K562 (cell line): ENCODE data around the gene TIMM17B. TPM values are rescaled to one million over a fixed set of nuclear protein-coding genes. Genes with fewer than 3 reads are reported as not detected.
A peak's percentile ranks its signal among the peaks of the same experiment; 100 is the strongest.

ENCODE experiments used
- ADNP ChIP-seq: fragments of 200-800 bp; sonication (Bioruptor generic); IDR thresholded peaks from 2 replicates; pipeline ENCODE4 v1.6.1; 2016; ENCODE audit warnings: missing genetic modification characterization, missing compliant biosample characterization
- ASH1L ChIP-seq: fragments of 450-650 bp; IDR thresholded peaks from 2 replicates; pipeline ENCODE4 v1.6.1; 2018; ENCODE audit warnings: borderline replicate concordance, mild to moderate bottlenecking, low read depth; ENCODE audit not compliant: partially characterized antibody
- FOXA1 ChIP-seq: fragments of 450-650 bp; IDR thresholded peaks from 2 replicates; pipeline ENCODE4 v1.6.1; 2016; ENCODE audit warnings: mild to moderate bottlenecking, borderline replicate concordance
- FOXK1 ChIP-seq: sonication (generic); formaldehyde crosslinking; IDR thresholded peaks from 2 replicates; pipeline ENCODE4 v1.8.0; 2022; ENCODE audit warnings: missing genetic modification reagents, mild to moderate bottlenecking, borderline replicate concordance
- GTF2A2 ChIP-seq: IDR thresholded peaks from 2 replicates; pipeline ENCODE4 v1.6.1; 2016; ENCODE audit warnings: mild to moderate bottlenecking, missing genetic modification characterization, missing compliant biosample characterization
- HDAC1 ChIP-seq, 2 experiments: fragments of 450-650 bp; IDR thresholded peaks; 2 replicates each; pipeline ENCODE4 v1.6.1; 2016 to 2017; ENCODE audit warnings: inconsistent platforms in 1 of 2, mild to moderate bottlenecking in 1 of 2, moderate library complexity in 1 of 2
- KDM4B ChIP-seq, 2 experiments: fragments of 450-650 bp in 1 of 2; sonication (generic) in 1 of 2; IDR thresholded peaks; 2 replicates each; pipeline ENCODE4 v1.6.1; 2016 to 2017; ENCODE audit warnings: borderline replicate concordance in 2 of 2, antibody characterized with exemption in 1 of 2, low read depth in 1 of 2, mild to moderate bottlenecking in 1 of 2
- KLF6 ChIP-seq: fragments of 250-450 bp; sonication (Bioruptor Pico); IDR thresholded peaks from 2 replicates; pipeline ENCODE4 v1.4.0; 2020; ENCODE audit warnings: mild to moderate bottlenecking, moderate library complexity, borderline replicate concordance
- MED1 ChIP-seq: sonication (generic); formaldehyde crosslinking; IDR thresholded peaks from 2 replicates; pipeline ENCODE4 v1.8.1; 2023; ENCODE audit warnings: missing genetic modification reagents, borderline replicate concordance
- PHF8 ChIP-seq: fragments of 200-600 bp; sonication (generic); IDR thresholded peaks from 2 replicates; pipeline ENCODE4 v1.6.1; 2012; ENCODE audit warnings: mixed run types, mild to moderate bottlenecking, inconsistent platforms, low read length, moderate library complexity, borderline replicate concordance
- POLR2B ChIP-seq: fragments of 450-650 bp; IDR thresholded peaks from 2 replicates; pipeline ENCODE4 v1.6.1; 2018; ENCODE audit warnings: low read depth; ENCODE audit not compliant: partially characterized antibody
- PTRF ChIP-seq: fragments of 450-650 bp; IDR thresholded peaks from 2 replicates; pipeline ENCODE4 v1.6.1; 2016; ENCODE audit warnings: mild to moderate bottlenecking, missing genetic modification characterization, missing compliant biosample characterization
- SMAD4 ChIP-seq: fragments of 250-450 bp; sonication (Bioruptor Pico); conservative IDR thresholded peaks from 2 replicates; pipeline ENCODE4 v1.8.0; 2021; ENCODE audit warnings: inconsistent platforms, mild to moderate bottlenecking, moderate library complexity
- SPI1 ChIP-seq: IDR thresholded peaks from 2 replicates; pipeline ENCODE4 v1.6.1; 2011; ENCODE audit warnings: low read depth, low read length, control low read depth, borderline replicate concordance
- THRAP3 ChIP-seq: fragments of 450-650 bp; IDR thresholded peaks from 2 replicates; pipeline ENCODE4 v1.6.1; 2016; ENCODE audit warnings: mild to moderate bottlenecking, inconsistent platforms, borderline replicate concordance
- ZNF212 ChIP-seq: fragments of 450-650 bp; formaldehyde crosslinking; IDR thresholded peaks from 2 replicates; pipeline ENCODE4 v1.4.0; 2020; ENCODE audit warnings: mild to moderate bottlenecking
- ZNF644 ChIP-seq: fragments of 200-800 bp; sonication (Bioruptor generic); IDR thresholded peaks from 2 replicates; pipeline ENCODE4 v1.6.1; 2016; ENCODE audit warnings: low read depth, missing genetic modification characterization, missing compliant biosample characterization
- polyA plus RNA-seq, 8 experiments: library from polyadenylated mRNA; depleted of rRNA in 4 of 8; stranded (reverse) in 5 of 8; unstranded in 3 of 8; fragments of >200 nt; fragmentation: Nextera tagmentation in 2 of 8; fragmentation: Illumina TruSeq in 1 of 8; extraction: Ambion mirVana in 2 of 8; extraction: Trizol in 1 of 8; gene quantifications; 2 replicates each; pipeline versions ENCODE4 v1.2.1 to v1.2.3, GENCODE V29; 2011 to 2014; ENCODE audit warnings: inconsistent platforms in 1 of 8, missing spikeins in 1 of 8
- total RNA-seq, 7 experiments: library from RNA; depleted of rRNA in 6 of 7; stranded (reverse); fragments of >200 nt in 6 of 7; fragmentation: Illumina TruSeq in 2 of 7; extraction: Trizol in 2 of 7; gene quantifications; 2 replicates each; pipeline versions ENCODE4 v1.2.1 to v1.2.3, GENCODE V29; 2011 to 2021; ENCODE audit warnings: low replicate concordance in 1 of 7
- TF ChIP-seq, protein P1 (sequence below): IDR thresholded peaks from 3 replicates; pipeline ENCODE4 v1.6.1; 2011; ENCODE audit warnings: borderline replicate concordance, mild to moderate bottlenecking, moderate library complexity; ENCODE audit not compliant: insufficient read length; ENCODE audit errors: extremely low read depth
- TF ChIP-seq, protein P2 (sequence below): IDR thresholded peaks from 2 replicates; pipeline ENCODE4 v1.6.1; 2016; ENCODE audit warnings: missing genetic modification characterization, missing compliant biosample characterization
- TF ChIP-seq, protein P3 (sequence below), 2 experiments: IDR thresholded peaks in 1 of 2; conservative IDR thresholded peaks in 1 of 2; 2 replicates each; pipeline ENCODE4 v1.6.1; 2016; ENCODE audit warnings: low read depth in 2 of 2, mild to moderate bottlenecking in 1 of 2, missing compliant biosample characterization in 1 of 2, missing genetic modification characterization in 1 of 2, moderate library complexity in 1 of 2

The TIMM17B gene
- total and polyA plus RNA-seq, 9 of the 15 experiments (the other 6 are each of a cell fraction or from before 2014, with no cell fraction given), result 9.9 to 184 (median 115) TPM

DNA sequence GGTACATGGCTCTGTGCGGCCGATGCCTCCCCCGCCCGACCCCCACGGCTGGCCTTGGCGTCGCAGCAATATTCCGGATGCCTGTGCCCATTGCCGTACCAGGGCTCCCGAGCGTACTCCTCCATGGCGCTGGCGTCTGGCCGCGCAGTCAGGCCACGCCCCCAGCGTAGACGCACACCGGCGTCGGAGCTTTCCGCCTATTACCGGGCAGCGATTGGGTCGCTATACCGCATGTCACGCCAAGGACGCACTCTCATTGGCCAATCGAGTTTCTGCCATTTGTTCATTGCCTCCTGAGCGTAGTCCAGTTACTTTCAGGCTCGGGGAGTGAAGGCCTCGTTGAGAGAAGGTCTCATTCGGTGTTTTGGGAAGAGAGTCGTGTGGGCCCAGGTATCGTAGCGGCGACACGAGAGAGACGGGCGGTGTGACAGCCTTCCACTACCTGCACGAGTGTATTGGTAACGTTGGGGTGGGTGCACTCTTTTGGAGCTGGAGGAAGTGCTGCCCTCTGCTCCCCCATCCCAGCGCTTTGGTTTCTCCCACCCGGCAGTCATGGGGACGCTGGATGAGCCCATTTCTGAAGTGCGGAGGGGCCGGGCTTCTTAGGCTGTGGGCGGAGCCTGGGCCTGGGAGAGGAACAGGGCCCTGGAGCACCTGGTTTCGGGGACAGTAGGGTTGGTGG, at the start of gene TIMM17B, which contains the start of gene PQBP1 (continued):
- TF ChIP-seq, protein P1, sequence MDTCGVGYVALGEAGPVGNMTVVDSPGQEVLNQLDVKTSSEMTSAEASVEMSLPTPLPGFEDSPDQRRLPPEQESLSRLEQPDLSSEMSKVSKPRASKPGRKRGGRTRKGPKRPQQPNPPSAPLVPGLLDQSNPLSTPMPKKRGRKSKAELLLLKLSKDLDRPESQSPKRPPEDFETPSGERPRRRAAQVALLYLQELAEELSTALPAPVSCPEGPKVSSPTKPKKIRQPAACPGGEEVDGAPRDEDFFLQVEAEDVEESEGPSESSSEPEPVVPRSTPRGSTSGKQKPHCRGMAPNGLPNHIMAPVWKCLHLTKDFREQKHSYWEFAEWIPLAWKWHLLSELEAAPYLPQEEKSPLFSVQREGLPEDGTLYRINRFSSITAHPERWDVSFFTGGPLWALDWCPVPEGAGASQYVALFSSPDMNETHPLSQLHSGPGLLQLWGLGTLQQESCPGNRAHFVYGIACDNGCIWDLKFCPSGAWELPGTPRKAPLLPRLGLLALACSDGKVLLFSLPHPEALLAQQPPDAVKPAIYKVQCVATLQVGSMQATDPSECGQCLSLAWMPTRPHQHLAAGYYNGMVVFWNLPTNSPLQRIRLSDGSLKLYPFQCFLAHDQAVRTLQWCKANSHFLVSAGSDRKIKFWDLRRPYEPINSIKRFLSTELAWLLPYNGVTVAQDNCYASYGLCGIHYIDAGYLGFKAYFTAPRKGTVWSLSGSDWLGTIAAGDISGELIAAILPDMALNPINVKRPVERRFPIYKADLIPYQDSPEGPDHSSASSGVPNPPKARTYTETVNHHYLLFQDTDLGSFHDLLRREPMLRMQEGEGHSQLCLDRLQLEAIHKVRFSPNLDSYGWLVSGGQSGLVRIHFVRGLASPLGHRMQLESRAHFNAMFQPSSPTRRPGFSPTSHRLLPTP, result no peak
- TF ChIP-seq SMAD4 (CRISPR knock-in tag) (no peak), GTF2A2 (tag) (no peak), FOXK1 (CRISPR knock-in tag) (no peak), PHF8 (peak; percentile 93; the same call in 1 of the 2 replicates), ZNF644 (tag) (no peak), ADNP (tag) (no peak), KLF6 (CRISPR knock-in tag) (no peak), HDAC1 (IDR thresholded peaks at IDR 0.05) (peak in 1 of 2 experiments; percentile 30; a peak in 2 of 4 replicates), ASH1L (peak; percentile 83), POLR2B (peak; percentile 85), PTRF (tag) (no peak), ZNF212 (no peak), FOXA1 (no peak), THRAP3 (no peak), KDM4B (IDR thresholded peaks at IDR 0.05; ENCODE audit: borderline replicate concordance in 2 of 2, low read depth in 1 of 2) (no peak), SPI1 (peak; percentile 51; the same call in 1 of the 2 replicates), MED1 (no peak)
- TF ChIP-seq, protein P2, sequence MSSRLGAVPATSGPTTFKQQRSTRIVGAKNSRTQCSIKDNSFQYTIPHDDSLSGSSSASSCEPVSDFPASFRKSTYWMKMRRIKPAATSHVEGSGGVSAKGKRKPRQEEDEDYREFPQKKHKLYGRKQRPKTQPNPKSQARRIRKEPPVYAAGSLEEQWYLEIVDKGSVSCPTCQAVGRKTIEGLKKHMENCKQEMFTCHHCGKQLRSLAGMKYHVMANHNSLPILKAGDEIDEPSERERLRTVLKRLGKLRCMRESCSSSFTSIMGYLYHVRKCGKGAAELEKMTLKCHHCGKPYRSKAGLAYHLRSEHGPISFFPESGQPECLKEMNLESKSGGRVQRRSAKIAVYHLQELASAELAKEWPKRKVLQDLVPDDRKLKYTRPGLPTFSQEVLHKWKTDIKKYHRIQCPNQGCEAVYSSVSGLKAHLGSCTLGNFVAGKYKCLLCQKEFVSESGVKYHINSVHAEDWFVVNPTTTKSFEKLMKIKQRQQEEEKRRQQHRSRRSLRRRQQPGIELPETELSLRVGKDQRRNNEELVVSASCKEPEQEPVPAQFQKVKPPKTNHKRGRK (tag), result no peak
- TF ChIP-seq, protein P3, sequence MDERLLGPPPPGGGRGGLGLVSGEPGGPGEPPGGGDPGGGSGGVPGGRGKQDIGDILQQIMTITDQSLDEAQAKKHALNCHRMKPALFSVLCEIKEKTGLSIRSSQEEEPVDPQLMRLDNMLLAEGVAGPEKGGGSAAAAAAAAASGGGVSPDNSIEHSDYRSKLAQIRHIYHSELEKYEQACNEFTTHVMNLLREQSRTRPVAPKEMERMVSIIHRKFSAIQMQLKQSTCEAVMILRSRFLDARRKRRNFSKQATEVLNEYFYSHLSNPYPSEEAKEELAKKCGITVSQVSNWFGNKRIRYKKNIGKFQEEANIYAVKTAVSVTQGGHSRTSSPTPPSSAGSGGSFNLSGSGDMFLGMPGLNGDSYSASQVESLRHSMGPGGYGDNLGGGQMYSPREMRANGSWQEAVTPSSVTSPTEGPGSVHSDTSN (CRISPR knock-in tag; IDR thresholded peaks at IDR 0.05; ENCODE audit: low read depth), result no peak
- TF ChIP-seq, protein P3 (tag; conservative IDR thresholded peaks at IDR 0.05; ENCODE audit: low read depth), result peak; percentile 79
